NCI-H524 treated with DMSO at 0.1 percent for 48 hours (cell line): ENCODE results near the gene YWHAQ.
"Not testable (repeated sequence)": the region's sequence is repeated elsewhere in the genome, so short reads cannot be mapped to it uniquely, and the experiment has no call there.

Experiments
- DNase-seq: peaks from one replicate; lab custom pipeline; 2025; lab: John Stamatoyannopoulos, UW

The YWHAQ gene

DNA sequence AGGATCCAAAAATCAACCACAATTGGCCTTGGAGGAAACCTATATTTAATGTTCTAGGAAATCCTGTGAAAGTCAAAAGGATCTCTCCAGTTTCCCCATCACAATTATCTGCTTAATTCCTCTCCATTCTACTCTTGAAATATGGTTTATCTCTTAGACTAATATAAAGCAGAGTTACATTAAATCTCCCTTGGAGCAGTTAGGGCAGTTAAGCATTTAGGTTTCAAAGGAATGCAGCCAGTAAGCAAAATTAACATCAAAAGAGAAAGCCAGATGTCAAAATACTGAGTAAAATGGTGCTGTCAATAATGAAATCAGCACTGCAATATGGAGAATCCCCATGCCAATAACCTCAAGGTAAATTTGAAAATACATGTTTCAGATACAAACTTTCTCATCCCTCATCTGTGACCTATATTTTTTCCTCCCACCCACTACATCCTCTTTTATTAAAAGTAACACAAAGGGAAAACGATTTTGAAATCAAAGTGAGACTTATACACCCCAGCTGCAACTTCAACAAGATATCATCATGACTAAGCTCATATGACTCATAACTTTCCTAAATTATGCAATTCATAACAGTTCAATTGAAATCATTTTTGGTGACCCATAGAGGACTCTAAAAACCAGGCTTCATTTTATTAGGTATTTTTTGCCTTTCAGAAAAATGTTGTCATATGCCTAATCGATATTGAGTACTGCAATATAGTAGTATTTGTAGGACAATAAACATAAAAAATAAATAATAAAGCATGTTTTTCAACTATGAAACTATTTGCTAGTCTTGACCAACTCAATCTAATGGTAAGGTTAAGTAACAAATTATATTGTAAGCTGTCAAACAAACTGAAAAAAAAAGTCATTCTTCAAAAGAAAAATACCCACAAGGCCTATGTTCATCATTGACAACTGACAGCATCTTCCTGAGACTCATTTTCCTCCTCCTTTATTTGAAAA, 78.3 kb downstream of the YWHAQ start:
- DNase-seq = no peak

DNA sequence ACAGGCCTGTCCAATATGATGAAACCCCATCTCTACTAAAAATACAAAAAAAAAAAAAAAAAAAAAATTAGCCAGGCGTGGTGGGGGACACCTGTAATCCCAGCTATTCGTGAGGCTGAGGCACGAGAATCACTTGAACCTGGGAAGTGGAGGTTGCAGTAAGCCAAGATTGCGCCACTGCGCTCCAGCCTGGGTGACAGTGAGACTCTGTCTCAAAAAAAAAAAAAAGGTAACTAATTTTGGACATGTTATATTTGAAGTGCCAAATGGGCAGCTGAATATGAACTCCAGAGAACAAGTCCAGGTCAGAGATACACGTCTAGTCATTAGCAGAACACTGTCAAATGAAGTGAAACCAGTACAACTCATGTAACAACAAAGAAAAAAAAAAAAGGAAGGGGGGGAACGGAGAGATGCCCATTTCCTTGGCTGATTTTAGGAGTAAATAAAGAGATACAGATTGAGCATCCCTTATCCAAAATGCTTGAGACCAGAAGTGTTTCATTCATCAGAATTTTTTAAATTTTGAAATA, 79.9 kb downstream of the YWHAQ start:
- not testable (repeated sequence) for DNase-seq

DNA sequence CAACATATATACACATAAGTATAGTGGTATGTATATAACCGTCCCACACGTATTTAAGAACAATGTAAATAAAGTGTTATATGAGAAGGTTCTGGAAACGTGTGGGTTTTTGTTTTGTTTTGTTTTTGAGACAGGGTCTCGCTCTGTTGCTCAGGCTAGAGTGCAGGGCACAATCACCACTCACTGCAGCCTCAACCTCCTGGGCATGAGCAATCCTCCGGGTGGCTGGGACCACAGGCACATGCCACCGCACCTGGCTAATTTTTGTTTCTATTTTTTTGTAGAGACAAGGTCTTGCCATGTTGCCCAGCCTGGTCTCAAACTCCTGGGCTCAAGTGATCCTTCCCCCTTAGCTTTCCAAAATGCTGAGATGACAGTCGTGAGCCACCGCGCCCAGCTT, 81.4 kb downstream of the YWHAQ start:
- DNase-seq = no peak

DNA sequence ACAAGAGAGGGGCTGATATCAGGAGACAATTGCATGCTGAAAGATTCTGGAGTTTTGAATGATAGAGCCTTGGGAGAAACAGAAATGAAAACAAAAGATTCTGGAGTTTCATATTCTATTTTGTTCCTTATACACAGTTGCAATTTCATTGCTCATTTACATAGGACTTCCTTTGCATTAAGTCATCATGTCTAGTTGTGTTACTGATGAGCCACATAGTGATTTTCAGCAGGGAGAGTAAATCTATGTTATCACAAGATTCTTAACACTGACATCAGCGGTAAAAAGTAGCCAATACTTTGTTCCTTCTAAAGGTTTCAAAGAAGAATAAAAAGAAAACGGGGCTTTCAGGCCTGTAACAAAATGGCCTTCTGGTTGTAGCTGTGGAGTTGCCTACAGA, 82.3 kb downstream of the YWHAQ start:
- no peak for DNase-seq

- no peak for DNase-seq
These were observed 83.4 kb downstream of the YWHAQ start for GRCh38 chr2:9547262-9547991.

DNA sequence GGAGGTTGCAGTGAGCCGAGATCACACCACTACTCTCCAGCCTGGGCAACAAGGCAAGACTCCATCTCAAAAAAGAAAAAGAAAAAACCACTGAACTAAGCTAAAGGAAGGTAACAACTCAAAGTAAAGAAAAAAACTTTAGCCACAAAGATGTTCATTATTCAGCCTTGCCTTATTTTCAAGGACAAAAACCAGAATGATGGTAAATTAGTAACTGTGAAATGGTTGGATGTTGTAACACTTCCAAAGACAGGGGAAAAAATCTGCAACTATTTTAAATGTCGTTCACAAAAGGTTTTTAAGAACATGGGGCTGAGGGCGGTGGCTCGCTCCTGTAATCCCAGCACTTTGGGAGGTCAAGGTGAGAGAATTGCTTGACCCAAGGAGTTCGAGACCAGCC, 85.3 kb downstream of the YWHAQ start:
- DNase-seq = no peak

- DNase-seq = no peak
These were observed 87.2 kb downstream of the YWHAQ start for GRCh38 chr2:9543557-9543956.

- DNase-seq = no peak
These were observed 91.3 kb downstream of the YWHAQ start for GRCh38 chr2:9539531-9539930.

DNA sequence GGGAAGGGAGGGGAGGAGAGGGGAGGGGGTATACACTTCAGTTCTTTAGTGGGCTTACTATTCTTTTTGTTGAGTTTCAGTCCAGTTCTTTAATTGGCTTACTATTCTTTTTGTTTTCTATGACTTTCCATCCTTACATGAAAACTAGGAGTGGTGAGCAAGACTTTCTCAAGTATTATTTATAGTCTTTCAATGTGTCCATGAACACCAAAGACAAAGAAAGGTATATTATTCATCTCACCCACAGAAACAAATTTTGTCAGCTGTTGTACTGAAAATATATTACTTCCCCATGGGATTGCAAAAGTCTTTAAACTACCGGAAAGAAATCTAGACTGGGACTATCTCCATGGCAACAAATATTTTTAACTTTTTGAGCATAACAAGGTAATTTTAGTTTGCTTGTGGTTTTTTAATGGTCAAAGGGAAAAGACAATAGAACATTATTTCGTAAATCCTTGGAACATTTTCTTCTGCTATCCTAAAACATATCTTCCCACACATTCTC, 92.7 kb downstream of the YWHAQ start:
- DNase-seq = no peak

GRCh38 chr2:9536504-9536903, 94.3 kb downstream of the YWHAQ start:
- DNase-seq = no peak

GRCh38 chr2:9535177-9535576, 95.6 kb downstream of the YWHAQ start:
- no peak for DNase-seq
